ENCODE results near the gene PRUNE2.
A peak's percentile ranks its signal among the peaks of the same experiment; 100 is the strongest.
"Not testable (repeated sequence)": the region's sequence is repeated elsewhere in the genome, so short reads cannot be mapped to it uniquely, and the experiment has no call there.

Gene PRUNE2

DNA sequence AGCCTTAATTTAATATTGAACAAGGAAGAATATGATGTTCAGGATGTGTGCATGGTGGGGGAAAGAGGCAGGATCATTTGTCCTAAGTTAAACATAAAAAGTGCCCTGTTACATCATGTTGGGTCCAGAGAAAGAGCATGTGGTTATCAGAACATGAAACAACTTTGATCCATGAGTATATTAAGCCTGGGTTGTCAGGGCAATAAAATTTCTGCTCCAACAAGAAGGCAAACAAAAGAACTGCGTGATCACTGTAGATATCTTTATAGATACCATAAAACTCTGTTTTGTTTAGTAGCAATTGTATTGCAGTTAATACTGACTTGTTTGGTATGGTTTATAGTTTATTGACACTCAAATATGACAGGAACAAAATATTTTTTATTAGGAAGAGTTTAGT lies 106.4 kb downstream of the PRUNE2 start:
- DNase-seq (ENCODE audit: low spot score), result peak; percentile 35

DNA sequence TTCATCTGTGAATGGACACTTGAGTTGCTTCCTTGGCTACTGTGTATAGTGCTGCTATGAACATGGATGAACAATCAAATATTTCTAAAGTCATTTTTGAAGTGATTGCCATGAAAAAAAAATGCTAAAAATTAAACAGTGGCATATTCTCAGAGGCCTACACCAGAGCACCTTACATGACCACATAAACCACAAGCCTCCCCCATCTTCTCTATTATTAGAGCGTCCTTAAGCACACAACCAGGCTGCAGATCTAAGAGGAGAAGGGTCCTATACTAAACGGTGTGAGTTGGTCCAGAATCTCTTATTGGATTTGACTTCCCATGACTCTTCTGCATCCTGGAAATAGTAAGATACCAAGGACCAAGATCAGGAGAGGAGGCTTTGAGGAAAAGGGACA lies 107.4 kb downstream of the PRUNE2 start:
- no peak for DNase-seq (ENCODE audit: low spot score)

DNA sequence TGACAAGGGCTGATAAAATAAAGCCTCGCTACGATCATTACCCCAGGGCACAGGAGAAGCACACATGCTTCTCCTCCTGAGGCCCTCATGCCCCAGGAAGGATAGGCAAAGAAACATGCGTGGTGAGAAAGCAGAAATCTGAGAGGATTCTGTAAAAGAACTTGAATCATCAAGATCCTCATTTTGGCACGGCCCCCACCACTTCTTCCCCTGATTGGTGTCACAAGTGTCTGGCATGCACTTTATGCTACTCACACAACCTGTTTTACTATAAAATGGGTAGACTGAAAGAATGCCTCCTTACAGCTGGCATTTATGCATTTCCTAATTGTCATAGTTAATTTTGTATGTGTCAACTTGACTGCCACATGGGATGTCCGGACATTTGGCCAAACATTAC lies 109.6 kb downstream of the PRUNE2 start:
- no peak for DNase-seq (ENCODE audit: low spot score)

DNA sequence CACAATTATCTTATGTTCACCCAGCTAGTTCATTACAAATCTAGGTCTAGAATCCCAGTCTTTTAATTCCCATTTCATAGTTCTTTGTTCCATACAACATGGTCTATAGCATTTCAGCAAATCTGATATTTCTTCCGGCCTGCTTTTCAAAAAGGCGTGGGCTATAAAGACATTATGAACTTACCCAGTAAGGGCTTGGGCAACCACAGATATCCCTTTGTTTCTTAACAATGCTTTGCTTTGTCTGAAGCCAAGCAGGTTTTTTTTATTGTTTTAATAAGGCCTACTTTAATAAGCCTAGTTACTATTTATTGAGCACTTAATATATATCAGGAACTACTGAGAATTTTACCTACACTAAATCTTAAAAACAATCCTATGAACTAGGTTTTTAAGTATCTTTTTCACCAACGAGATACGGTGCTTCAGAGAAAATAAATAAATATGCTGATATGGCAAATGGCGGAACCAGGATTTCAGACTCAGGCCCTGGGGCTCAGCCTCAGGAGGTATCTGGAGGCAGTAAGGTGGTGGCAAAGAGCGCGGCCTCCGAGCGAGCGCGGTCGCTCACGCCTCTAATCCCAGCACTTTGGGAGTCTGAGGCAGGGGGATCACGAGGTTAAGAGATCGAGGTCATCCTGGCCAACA lies 112.0 kb downstream of the PRUNE2 start:
- DNase-seq (ENCODE audit: low spot score), result peak; percentile 43

DNA sequence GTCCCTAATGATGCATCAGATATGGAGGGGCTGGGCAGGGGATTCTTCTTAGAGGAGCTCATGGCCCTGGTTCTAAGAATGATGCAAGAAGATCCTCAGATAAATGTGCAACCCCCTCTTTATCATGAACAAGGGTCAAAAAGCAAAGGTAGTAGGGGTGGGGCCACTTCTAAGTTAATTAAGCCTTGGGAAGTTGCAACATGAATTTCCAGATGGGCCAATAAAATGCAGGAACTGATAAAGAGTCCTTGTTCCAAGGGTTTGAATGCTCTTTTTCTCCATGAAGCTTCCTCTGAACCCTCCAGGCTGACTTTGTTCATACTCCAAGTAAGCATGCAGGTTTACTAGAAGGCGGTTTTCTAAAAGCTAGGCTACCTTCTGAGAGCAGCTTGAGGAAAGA lies 116.1 kb downstream of the PRUNE2 start:
- no peak for DNase-seq (ENCODE audit: low spot score)

DNA sequence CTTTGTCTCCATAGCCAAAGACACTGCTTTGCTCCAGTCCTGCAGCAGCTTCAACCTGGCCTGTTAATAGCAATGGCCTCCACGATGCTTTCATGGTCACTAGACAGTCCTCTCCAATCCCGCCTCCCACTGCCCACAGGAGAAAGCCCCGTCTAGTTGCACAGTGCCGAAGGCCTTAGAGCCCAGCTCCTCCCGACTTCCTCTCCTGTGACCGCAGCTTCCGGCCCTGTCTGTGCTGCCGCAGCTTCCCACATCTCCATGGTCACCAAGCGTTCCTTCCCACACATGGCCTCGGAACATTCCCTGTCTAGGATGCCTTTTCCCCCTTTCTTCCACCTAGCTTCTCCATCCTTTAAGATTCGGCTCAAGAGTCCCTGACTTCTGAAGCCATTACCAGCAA lies 118.2 kb downstream of the PRUNE2 start:
- no peak for DNase-seq (ENCODE audit: low spot score)

DNA sequence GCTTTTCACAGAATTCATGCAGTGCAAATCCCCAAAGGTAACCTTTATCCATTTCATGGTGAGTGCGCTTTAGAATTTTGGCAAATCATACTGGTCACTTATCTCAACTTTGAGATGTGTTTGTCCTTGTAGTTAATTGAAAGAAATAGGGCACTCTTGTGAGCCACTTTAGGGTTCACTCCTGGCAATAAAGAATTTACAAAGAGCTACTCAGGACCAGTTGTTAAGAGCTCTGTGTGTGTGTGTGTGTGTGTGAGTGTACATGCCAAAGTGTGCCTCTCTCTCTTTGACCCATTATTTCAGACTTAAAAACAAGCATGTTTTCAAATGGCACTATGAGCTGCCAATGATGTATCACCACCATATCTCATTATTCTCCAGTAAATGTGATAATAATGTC lies 120.4 kb downstream of the PRUNE2 start:
- no peak for DNase-seq (ENCODE audit: low spot score)

GRCh38 chr9:76784881-76785280 lies 121.0 kb downstream of the PRUNE2 start:
- no peak for DNase-seq (ENCODE audit: low spot score)

DNA sequence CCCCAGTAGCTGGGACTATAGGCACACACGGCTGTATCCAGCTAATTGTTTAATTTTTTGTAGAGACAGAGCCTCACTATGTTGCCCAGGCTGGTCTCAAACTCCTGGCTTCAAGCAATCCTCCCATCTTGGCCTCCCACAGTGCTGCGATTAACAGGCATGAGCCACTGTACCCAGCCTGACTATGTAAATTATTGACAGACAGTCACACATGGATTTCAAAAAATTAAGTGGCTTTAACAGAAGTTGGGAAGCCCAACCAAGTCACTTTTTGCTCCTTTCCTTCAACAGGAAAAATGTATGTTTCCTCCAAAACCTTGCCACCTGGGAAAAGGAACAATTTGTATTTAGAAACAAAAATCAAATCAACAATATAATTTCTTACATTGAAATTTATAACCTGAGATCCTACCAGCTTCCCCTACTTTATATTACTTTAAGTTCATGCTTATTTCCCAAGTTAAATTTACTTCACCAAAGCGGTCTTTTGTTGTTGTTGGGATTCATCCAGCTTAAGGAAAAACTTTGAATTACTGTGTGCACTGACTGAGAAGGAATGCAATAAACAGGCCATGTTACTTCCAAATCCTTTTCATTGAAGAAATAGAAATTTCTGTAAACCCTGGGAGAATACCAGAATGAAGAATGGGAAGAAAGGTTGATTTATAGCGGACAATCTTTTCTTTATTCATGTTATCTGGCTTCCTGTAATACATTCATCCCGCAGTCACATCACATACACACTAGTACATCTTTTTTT lies 133.0 kb downstream of the PRUNE2 start:
- no peak for DNase-seq (ENCODE audit: low spot score)

DNA sequence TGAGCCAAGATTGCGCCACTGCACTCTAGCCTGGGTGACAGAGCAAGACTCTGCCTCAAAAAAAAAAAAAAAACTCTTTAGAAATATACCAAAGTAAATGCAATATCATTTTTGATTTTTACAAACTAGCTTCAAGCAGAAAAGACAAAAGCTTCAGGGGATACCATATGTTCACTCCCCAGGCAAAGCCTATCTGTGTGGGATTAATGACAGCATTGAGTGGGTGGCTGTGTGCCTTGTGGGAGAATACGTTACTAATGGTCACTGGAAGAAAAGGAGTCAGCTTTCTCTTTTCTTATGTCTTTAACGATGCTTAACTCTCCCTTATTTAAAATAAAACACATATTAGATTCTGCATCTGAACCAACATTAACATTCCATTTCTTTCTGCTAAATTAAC lies 139.8 kb downstream of the PRUNE2 start:
- DNase-seq (ENCODE audit: low spot score), result no peak

GRCh38 chr9:76764138-76764537 lies 141.8 kb downstream of the PRUNE2 start, which contains the start of gene PCA3:
Gene PCA3 (plus strand): TSS chr9:76764438.
- no peak for DNase-seq (ENCODE audit: low spot score)

GRCh38 chr9:76761448-76761847 lies 144.5 kb downstream of the PRUNE2 start:
- no peak for DNase-seq (ENCODE audit: low spot score)

- peak; percentile 16 for DNase-seq (ENCODE audit: low spot score)
Observed at GRCh38 chr9:76759732-76760131, 146.2 kb downstream of the PRUNE2 start.

GRCh38 chr9:76758476-76758875 lies 147.4 kb downstream of the PRUNE2 start:
- DNase-seq (ENCODE audit: low spot score), result no peak

- no peak for DNase-seq (ENCODE audit: low spot score)
Observed at GRCh38 chr9:76756941-76757673, 148.8 kb downstream of the PRUNE2 start.

DNA sequence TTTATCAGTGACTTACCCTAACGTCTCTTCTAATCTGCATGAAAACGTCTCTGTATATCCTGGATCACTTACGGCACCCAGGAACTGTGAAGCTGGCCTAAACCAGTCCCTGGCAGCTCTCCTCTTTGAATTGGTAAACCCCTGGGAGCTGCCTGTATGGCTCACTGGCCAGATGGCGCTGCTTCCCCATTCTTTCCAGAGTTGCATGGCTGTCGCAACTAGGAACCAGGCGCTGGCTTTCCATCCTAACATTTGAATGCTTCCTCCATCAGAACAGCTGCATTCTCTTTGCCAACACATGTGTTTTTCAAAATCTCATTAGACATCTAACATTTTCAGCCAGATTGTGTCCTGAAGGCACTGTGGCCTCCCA lies 149.7 kb downstream of the PRUNE2 start:
- peak; percentile 12 for DNase-seq (ENCODE audit: low spot score)

DNA sequence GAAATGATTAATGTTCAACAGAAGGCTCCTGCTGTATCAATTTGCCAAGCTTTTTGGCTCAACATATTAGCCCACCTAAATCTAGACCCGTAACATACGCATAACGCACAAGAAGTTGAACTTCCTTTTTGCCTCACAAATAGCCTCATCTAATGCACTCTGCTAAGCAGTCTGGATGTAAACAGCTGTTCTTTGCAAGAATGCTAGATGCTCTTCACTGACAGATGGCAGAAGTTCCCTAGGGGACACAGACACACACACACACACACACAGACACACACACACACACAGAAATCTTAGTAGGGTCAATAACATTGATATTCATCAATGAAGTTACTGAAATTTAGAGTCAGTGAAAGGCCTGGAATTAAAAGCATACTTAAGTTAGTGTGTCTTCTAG lies 154.9 kb downstream of the PRUNE2 start:
- no peak for DNase-seq (ENCODE audit: low spot score)

DNA sequence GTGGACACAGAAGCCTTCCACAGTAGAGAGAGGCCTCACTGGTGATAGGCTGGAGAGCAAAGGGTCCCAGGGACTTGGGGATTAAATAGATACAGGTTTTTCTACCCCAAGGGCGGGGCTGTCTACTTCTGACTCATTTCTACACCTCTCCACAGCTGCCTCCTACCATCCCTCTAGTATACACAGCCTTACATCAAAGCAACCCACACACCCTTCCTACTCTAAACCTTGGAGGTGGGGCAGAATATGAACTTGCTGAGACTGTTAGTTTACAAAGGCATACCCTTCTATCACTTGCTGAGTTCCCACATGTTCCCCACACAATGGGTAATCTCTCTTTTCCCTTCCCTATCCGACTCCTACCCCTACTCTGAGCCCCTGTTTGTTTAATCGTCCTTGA lies 161.6 kb downstream of the PRUNE2 start:
- DNase-seq (ENCODE audit: low spot score), result peak; percentile 46

GRCh38 chr9:76743931-76744330 lies 162.0 kb downstream of the PRUNE2 start:
- DNase-seq (ENCODE audit: low spot score), result no peak

- not testable (repeated sequence) for DNase-seq (ENCODE audit: low spot score)
Observed at GRCh38 chr9:76742890-76743289, 163.0 kb downstream of the PRUNE2 start.

GRCh38 chr9:76741524-76741923 lies 164.4 kb downstream of the PRUNE2 start:
- DNase-seq (ENCODE audit: low spot score), result no peak

GRCh38 chr9:76738402-76738801 lies 167.5 kb downstream of the PRUNE2 start:
- no peak for DNase-seq (ENCODE audit: low spot score)

All from SW480 (cell line).